Measurements from ENCODE around the gene MED25. TPM values are rescaled to one million over a fixed set of nuclear protein-coding genes. Genes with fewer than 3 reads are reported as not detected.

MED25 gene
- total RNA-seq, 2 donors from 2014 or later, result 94.8 to 108 TPM

DNA sequence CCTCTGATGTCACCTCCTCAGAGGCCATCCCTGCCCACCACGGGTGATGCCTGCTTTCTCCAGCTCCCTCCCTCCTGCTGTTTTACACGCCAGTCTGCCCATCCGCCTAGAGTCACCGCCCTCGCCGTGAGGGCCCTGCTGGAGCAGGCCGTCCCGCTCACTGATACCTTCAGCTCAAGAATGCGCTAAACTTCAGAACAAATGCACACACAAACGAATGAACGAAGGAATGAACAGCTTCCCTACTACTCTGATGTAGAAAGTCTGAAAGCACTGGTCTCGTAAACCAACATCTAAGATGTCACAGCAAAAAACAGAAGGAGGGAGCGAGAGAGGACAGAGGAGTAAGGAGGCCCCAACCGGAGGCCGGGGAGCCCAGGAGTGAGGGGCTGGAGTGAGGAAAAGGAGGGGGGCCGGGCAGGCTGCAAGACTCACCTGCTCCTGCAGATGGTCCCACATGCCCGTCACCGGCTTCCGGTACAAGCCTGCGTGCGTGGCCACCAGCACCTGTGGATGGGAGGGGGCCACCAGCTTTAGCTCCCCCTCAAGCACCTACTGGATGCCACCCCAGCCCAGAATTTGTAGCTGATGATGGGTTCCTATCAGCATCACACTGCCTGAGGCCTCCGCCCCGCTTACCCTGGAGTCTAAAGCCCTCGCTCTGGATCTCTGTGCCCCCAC, 45.3 kb downstream of the MED25 start:
- H3K27ac Mint-ChIP-seq, result peak overlapping the region; percentile 45
- no peaks in the 10 kb centered on the region for H3K27me3 Mint-ChIP-seq
- no peak for ATAC-seq
- H3K9me3 ChIP-seq (ENCODE audit: control insufficient read depth, low read length, poor library complexity, severe bottlenecking), result no peaks in the 10 kb centered on the region
- no peak for DNase-seq
- H3K36me3 Mint-ChIP-seq (ENCODE audit: low read depth), result peaks cover 5% of the 10 kb centered on the region
- peak overlapping the region; percentile 4 for H3K4me3 Mint-ChIP-seq
- peaks cover 27% of the 10 kb centered on the region for H3K4me1 Mint-ChIP-seq

DNA sequence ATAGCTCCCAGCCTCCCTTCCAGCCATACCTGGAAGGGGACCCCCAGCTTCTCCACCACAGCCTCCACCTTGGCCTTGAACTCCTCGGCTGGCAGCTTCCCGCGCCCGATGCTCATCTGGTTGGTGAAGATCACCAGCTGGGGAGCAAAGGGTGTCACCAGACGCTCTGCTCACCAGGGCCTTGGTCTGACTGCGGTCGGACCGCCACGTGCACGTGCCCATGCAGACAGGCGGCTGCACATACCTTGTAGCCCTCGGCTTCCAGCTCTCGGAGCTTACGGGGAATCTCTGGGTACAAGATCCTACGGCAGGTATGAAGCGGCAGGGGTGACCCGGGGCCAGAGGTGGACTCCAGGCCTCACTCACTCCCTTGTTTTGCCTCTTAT, 45.8 kb downstream of the MED25 start:
- Mint-ChIP-seq H3K36me3 (ENCODE audit: low read depth) (peaks cover 5% of the 10 kb centered on the region), H3K4me3 (peak overlapping the region; percentile 21), H3K27ac (peak overlapping the region; percentile 45), H3K27me3 (no peaks in the 10 kb centered on the region), H3K4me1 (peaks cover 27% of the 10 kb centered on the region)
- DNase-seq, result no peak
- ATAC-seq, result no peak
- no peaks in the 10 kb centered on the region for H3K9me3 ChIP-seq (ENCODE audit: control insufficient read depth, low read length, poor library complexity, severe bottlenecking)

DNA sequence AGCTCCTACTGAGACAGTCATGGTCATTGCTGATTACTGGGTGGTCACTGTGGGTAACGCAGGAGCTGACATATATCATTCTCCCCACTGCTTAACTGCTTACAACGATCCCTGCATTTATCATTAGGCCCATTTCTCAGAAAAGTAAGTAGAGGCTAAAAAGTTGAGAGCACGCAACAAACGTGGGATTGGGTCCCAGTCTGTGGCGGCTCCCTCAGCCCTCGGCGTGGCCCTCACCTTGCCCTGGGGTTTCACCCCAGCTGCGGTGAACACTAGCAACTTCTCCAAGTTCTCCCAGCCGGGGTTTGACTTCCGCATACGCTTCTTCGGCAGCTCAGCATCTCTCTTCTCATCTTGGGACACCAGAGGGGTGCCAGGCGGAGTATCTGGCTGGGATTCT, 46.8 kb downstream of the MED25 start:
- H3K9me3 ChIP-seq (ENCODE audit: control insufficient read depth, low read length, poor library complexity, severe bottlenecking), result no peaks in the 10 kb centered on the region
- no peak for DNase-seq
- H3K27ac Mint-ChIP-seq, result peak overlapping the region; percentile 45
- no peak overlapping the region for H3K4me3 Mint-ChIP-seq
- H3K4me1 Mint-ChIP-seq, result peaks cover 27% of the 10 kb centered on the region
- H3K27me3 Mint-ChIP-seq, result no peaks in the 10 kb centered on the region
- ATAC-seq, result no peak
- H3K36me3 Mint-ChIP-seq (ENCODE audit: low read depth), result peaks cover 5% of the 10 kb centered on the region

DNA sequence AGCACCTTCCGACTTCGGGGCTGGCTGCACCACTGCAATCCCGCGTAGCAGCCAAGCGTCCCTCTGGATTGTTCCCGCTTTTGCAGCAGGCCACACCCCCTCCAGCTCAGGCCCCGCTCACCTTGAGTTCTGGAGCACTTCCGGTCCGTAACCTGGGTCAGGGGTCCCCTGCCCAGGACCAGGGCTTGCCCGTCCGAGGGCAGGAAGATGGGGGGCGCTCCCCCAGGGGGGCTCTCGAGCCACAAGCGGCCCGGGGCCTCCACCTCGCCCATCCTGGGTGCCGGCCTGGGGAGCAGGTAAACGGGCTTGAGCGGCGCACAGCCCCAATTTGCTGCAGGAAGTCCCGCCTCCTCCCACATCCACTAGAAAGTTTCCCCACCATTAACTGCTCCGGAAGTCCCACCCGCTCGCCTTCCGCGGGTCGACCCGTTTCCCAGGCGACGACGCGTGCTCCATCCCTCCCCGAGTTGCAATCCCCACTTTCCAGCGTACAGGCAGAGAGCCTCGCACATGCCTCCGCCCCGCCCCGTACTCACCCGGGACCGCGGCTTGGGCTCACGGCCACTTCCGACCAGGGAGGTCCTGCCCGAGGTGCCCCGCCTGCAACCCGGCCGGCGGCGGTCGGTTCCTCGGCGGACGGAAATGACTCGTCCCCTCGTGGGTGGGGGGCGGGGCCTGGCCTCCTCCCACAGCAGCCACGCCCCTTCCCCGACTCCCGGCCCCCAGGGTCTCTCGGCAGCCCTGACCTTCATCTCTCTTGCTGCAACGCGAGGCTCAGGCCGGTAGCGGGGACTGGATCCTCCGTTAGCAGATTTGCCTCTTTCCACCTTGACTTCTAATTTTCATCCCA, 49.1 kb downstream of the MED25 start, which contains the start of gene PNKP:
Gene PNKP (minus strand): TSS at position 644 of the 850 bp plus-strand sequence. CDS start 372 bp downstream, at position 272.
- Mint-ChIP-seq H3K27me3 (no peaks in the 10 kb centered on the region), H3K4me3 (peak within 1 kb of the TSS; percentile 99), H3K4me1 (peaks cover 33% of the 10 kb centered on the region), H3K36me3 (ENCODE audit: low read depth) (peaks cover 5% of the 10 kb centered on the region), H3K27ac (no peak within 1 kb of the TSS)
- ATAC-seq, result peak; percentile 53
- no peaks in the 10 kb centered on the region for H3K9me3 ChIP-seq (ENCODE audit: control insufficient read depth, low read length, poor library complexity, severe bottlenecking)
- DNase-seq, result peak; percentile 72 to 85 (median 74)

DNA sequence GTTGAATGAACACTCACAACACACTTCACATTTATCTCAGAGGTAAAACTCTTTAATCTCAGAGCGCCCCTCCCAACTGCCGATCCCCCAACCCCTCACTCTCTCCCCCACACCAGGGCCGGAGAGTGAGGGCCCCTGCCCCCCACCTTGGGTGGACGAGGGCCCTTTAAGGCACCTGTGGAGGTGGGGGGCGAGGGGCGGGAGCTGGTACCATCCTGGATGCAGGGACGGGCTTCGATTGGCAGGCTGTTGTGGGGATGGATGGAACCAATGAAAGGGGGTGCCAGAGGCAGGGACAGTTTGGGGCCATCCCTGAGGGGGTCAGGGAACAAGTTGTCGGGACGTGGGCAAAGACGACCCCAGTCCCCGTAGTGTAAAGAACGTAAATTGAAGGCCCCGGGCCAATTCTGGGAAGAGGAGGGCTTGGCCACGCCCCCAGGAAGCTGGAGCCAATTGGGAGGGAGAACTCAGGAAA, 51.0 kb downstream of the MED25 start:
- H3K36me3 Mint-ChIP-seq (ENCODE audit: low read depth), result peaks cover 2% of the 10 kb centered on the region
- H3K4me1 Mint-ChIP-seq, result peaks cover 32% of the 10 kb centered on the region
- H3K4me3 Mint-ChIP-seq, result no peak overlapping the region
- no peak for ATAC-seq
- no peak for DNase-seq
- H3K27me3 Mint-ChIP-seq, result no peaks in the 10 kb centered on the region
- no peaks in the 10 kb centered on the region for H3K9me3 ChIP-seq (ENCODE audit: control insufficient read depth, low read length, poor library complexity, severe bottlenecking)
- no peak overlapping the region for H3K27ac Mint-ChIP-seq

DNA sequence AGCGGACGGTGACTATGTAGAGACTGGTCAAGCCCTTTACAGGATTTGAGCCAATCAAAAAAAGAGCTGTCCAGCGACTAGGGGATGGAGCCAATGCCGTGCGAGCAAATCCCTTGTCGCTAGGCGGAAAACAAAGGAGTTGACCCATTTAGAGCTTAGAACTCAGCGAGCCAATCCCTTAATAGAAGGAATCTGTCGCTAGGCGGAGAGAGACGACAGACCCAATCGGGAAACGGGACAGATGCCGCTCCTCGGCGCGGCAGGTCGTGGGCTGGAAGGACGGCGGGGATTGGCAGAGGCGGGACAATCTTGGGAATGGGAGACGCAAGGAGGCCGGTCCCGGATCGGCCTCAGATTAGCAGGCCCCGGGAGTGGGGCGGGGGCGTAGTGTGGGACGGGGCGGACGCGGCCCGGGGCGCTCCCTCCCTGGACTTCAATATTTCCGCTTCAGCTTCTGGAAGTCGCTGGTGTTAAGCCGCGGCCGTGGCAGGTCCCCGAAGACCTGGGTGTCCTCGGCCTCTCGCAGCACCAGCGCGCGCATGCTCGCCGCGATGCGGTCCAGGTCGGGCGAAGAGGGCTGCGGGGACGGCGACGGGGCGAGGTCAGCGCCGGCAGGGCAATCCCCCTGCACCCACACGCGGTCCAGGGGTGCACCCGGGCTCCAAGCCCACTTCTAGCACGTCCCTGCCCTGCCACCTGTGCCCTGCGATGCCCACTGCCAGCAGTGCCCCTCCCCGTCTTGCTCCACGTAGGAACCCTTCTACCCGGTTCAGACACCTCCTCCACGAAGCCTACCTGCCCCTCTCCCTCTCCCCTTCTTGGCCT, 51.6 kb downstream of the MED25 start:
- Mint-ChIP-seq H3K4me1 (peaks cover 34% of the 10 kb centered on the region), H3K4me3 (no peak overlapping the region), H3K27me3 (no peaks in the 10 kb centered on the region), H3K36me3 (ENCODE audit: low read depth) (peaks cover 2% of the 10 kb centered on the region), H3K27ac (no peak overlapping the region)
- H3K9me3 ChIP-seq (ENCODE audit: control insufficient read depth, low read length, poor library complexity, severe bottlenecking), result no peaks in the 10 kb centered on the region
- ATAC-seq, result peak; percentile 79
- peak; percentile 81 to 87 (median 82) for DNase-seq

DNA sequence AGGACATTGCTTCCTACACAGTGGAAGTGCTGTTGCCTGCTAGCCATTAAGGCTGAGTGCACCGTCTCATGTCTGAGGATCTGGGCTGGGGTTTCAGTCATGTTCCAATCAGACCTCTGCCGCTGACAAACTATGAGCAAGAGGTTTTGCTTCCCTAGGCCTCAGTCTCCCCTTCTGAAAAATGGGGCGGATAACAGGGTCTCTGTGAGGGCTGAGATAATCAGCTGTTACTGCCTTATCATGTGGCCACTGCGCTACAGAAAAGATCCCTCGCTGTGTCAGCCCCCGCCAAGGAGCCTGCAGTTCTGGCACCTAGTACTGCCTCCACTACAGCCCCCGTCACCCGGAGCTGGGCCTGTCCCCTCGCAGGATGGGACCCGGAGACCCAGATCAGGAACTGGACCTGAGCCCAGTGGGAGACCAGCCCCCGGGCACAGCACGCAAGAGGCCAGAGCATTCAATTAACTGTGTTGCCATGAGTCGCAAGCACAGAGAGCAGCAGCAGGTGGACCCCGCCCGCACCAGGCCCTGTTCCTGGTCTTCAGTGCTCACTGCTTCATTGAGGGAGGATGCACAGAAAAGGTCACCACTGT, 52.3 kb downstream of the MED25 start:
- Mint-ChIP-seq H3K4me3 (peak overlapping the region; percentile 43), H3K27ac (no peak overlapping the region), H3K27me3 (no peaks in the 10 kb centered on the region), H3K4me1 (peaks cover 33% of the 10 kb centered on the region), H3K36me3 (ENCODE audit: low read depth) (peaks cover 2% of the 10 kb centered on the region)
- ATAC-seq (no peak), DNase-seq (no peak)
- H3K9me3 ChIP-seq (ENCODE audit: control insufficient read depth, low read length, poor library complexity, severe bottlenecking), result no peaks in the 10 kb centered on the region

DNA sequence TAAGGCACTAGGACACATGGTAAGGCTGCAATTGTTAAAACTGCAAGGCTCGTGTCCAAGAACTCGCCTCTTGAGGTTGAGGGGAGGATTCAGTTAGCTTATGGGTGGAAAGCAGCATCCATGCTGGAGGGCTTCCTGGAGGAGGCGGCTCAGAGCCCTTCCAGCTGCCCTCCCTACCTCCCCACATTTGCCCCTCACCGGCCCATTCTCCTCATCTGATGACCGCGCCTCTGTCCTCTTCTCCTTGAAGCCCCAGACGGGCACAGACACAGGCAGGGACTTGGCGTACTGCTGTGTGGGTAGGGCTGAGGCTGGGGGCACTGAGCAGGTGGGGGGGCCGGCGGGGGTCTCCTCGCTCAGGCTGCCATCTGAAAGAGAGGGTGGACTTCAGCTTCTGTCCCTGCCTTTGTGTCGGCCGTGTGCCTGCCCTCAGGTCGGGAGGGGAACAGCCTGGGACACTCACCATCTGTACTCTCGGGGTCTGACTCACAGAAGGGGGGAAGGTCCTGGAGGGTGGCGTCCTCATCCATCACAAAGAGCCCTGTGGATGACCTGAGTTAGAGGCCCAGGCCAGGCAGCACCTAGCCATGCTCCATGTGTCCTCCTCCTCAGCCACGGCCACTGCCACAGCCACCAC, 53.4 kb downstream of the MED25 start:
- no peak for DNase-seq
- no peaks in the 10 kb centered on the region for H3K27me3 Mint-ChIP-seq
- no peaks in the 10 kb centered on the region for H3K9me3 ChIP-seq (ENCODE audit: control insufficient read depth, low read length, poor library complexity, severe bottlenecking)
- ATAC-seq, result no peak
- H3K27ac Mint-ChIP-seq, result peak overlapping the region; percentile 61
- H3K4me3 Mint-ChIP-seq, result no peak overlapping the region
- H3K36me3 Mint-ChIP-seq (ENCODE audit: low read depth), result no peaks in the 10 kb centered on the region
- peaks cover 32% of the 10 kb centered on the region for H3K4me1 Mint-ChIP-seq

DNA sequence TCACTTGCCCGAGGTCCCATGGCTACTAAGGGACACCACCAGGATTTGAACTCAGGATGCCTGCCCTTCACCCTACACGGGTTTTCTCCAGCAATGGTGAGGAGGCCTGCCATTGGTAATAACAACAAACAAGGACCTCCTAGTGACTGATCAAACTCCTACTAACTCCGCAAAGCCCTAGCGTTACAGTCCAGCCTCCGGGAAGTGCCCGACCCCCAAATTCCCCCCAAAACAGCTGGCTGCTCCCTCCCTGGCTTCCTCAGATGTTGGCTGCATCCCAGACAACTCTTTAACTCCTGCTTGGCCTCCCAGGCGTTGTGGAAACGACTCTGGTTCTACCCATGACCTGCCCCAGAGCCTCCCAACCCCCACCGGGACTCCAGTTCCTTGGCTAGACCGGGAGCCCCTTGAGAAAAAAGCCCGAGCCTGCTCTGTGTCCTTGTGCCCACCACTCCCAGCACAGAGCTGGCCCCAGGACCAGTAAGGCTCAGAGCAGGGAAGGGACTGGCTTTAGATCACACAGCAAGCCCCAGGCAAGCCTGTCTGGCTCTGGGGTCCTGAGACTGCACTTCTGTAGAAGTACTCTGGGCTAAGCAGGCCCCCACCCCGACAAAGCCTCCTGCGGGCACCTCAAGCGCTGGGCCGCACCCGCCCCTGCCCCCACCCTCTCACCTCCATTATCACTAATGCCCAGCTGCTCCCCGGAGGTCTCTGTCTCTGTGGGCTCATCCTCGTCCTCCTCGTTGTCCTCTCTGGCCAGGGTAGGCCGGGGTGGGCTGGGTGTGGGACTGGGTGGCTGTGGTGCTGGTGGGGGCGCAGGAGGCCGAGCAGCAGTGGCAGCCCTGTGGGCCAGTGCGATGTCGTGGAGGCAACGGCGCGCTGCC, 54.4 kb downstream of the MED25 start:
- ATAC-seq, result no peak
- Mint-ChIP-seq H3K36me3 (ENCODE audit: low read depth) (no peaks in the 10 kb centered on the region), H3K4me3 (no peak overlapping the region), H3K4me1 (peaks cover 26% of the 10 kb centered on the region), H3K27me3 (no peaks in the 10 kb centered on the region), H3K27ac (peak overlapping the region; percentile 61)
- DNase-seq, result no peak
- no peaks in the 10 kb centered on the region for H3K9me3 ChIP-seq (ENCODE audit: control insufficient read depth, low read length, poor library complexity, severe bottlenecking)

DNA sequence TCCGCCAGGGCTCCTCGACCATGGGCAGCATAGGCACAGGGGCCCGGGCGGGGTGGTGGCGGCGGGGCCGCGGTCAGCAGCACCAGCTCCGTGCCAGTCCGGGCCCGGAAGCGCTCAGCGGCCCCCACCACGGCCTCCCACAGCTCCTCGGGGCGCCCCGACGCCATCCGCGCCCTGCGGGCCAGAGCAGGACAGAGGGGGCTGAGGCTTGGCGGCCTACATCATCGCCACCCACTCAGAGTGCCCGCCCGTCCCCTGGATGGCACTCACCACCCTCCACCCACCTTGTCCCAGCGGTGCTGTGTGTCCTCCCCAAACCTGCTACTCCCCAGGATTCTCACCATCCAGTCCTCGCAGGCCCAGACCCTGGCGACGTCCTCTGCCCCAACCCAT, 55.0 kb downstream of the MED25 start:
- Mint-ChIP-seq H3K4me1 (peaks cover 23% of the 10 kb centered on the region), H3K27me3 (no peaks in the 10 kb centered on the region), H3K36me3 (ENCODE audit: low read depth) (peaks cover 3% of the 10 kb centered on the region), H3K4me3 (peak overlapping the region; percentile 39), H3K27ac (peak overlapping the region; percentile 19)
- H3K9me3 ChIP-seq (ENCODE audit: control insufficient read depth, low read length, poor library complexity, severe bottlenecking), result no peaks in the 10 kb centered on the region
- ATAC-seq, result no peak
- DNase-seq, result no peak

DNA sequence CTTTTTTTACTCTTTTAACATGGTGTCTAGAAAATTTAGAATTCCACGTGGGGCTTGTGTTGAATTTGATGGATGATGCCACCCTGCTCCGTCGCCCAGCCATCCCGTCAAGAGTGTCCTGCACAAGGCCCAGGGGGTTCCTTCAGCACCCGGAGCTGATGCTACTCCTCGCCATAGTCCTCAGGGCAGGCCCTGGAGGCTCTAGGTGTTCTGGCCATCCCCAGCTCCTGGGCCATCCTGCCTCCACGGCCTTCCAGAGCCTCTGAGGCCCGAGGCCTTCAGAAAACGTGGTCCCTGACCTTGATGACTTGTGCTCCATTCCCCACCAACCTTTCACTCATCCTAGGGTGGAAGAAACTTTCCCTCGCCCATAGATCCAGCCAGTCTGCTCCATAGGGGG, 55.7 kb downstream of the MED25 start:
- H3K4me3 Mint-ChIP-seq, result no peak overlapping the region
- H3K9me3 ChIP-seq (ENCODE audit: control insufficient read depth, low read length, poor library complexity, severe bottlenecking), result no peaks in the 10 kb centered on the region
- peaks cover 25% of the 10 kb centered on the region for H3K4me1 Mint-ChIP-seq
- no peak for DNase-seq
- H3K27ac Mint-ChIP-seq, result peak overlapping the region; percentile 19
- H3K27me3 Mint-ChIP-seq, result no peaks in the 10 kb centered on the region
- peaks cover 3% of the 10 kb centered on the region for H3K36me3 Mint-ChIP-seq (ENCODE audit: low read depth)
- no peak for ATAC-seq
